Fibroblast of lung (primary cell): Measurements from ENCODE around the gene FSIP1. TPM values are rescaled to one million over a fixed set of nuclear protein-coding genes. Genes with fewer than 3 reads are reported as not detected.

Experiments
- DNase-seq, 2 donors: peaks; one replicate each; pipeline versions ENCODE4 v3.0.0 to v3.0.0-alpha.2; 2010; ENCODE audit warnings: low read depth in 2 of 2
- H2AFZ ChIP-seq: 2 replicates; pipeline ENCODE4 v1.5.1; 2012; ENCODE audit warnings: low read length, control low read depth, inconsistent platforms
- H3K27ac ChIP-seq: 2 replicates; pipeline ENCODE4 v1.5.1; 2011; ENCODE audit warnings: low read length, control low read depth; ENCODE audit not compliant: insufficient read depth
- H3K27me3 ChIP-seq: 2 replicates; pipeline ENCODE4 v1.5.1; 2011; ENCODE audit warnings: mild to moderate bottlenecking, low read length; ENCODE audit not compliant: control insufficient read depth, insufficient read depth
- H3K36me3 ChIP-seq: 2 replicates; pipeline ENCODE4 v1.5.1; 2011; ENCODE audit warnings: low read length; ENCODE audit not compliant: control insufficient read depth, insufficient read depth
- H3K4me1 ChIP-seq: 2 replicates; pipeline ENCODE4 v1.5.1; 2011; ENCODE audit warnings: low read length; ENCODE audit not compliant: control insufficient read depth, insufficient read depth; ENCODE audit errors: extremely low read depth
- H3K4me2 ChIP-seq: 2 replicates; pipeline ENCODE4 v1.5.1; 2011; ENCODE audit warnings: low read length, control low read depth; ENCODE audit not compliant: insufficient read depth; ENCODE audit errors: extremely low read depth
- H3K4me3 ChIP-seq, 4 experiments: fragments of 200-600 bp in 1 of 4; sonication (generic) in 1 of 4; replicated peaks in 1 of 4; 2 replicates each; pipeline ENCODE4 v1.5.1; 2011 to 2016; ENCODE audit warnings: low read length in 4 of 4, low read depth in 3 of 4, mild to moderate bottlenecking in 3 of 4, control low read depth in 2 of 4, inconsistent platforms in 1 of 4, mixed read lengths in 1 of 4; ENCODE audit not compliant: insufficient read depth in 1 of 4; ENCODE audit errors: control extremely low read depth in 1 of 4
- H3K79me2 ChIP-seq: 2 replicates; pipeline ENCODE4 v1.5.1; 2012; ENCODE audit warnings: mild to moderate bottlenecking, low read length, inconsistent platforms; ENCODE audit not compliant: control insufficient read depth, insufficient read depth
- H3K9ac ChIP-seq: 2 replicates; pipeline ENCODE4 v1.5.1; 2011; ENCODE audit warnings: mild to moderate bottlenecking, low read length, control low read depth; ENCODE audit not compliant: insufficient read depth
- H3K9me3 ChIP-seq: 2 replicates; pipeline ENCODE4 v1.5.1; 2012; ENCODE audit warnings: low read depth, low read length; ENCODE audit not compliant: control insufficient read depth, insufficient read depth
- H4K20me1 ChIP-seq: 2 replicates; pipeline ENCODE4 v1.5.1; 2011; ENCODE audit warnings: low read length; ENCODE audit not compliant: control insufficient read depth, insufficient read depth; ENCODE audit errors: extremely low read depth
- EZH2 ChIP-seq: IDR thresholded peaks from 2 replicates; pipeline ENCODE4 v1.5.1; 2012; ENCODE audit warnings: low read length, control low read depth, mild to moderate bottlenecking; ENCODE audit errors: missing control alignments
- polyA plus RNA-seq, 2 donors: library from polyadenylated mRNA; depleted of rRNA in 1 of 2; stranded (reverse) in 1 of 2; unstranded in 1 of 2; fragments of >200 nt; gene quantifications; 2 replicates each; pipeline ENCODE4 v1.2.1, GENCODE V29; 2011 to 2012; ENCODE audit warnings: missing spikeins in 1 of 2
- total RNA-seq: library from RNA; depleted of rRNA; stranded (reverse); fragments of >200 nt; gene quantifications from 2 replicates; pipeline ENCODE4 v1.2.1, GENCODE V29; 2014
- TF ChIP-seq, protein P1 (sequence below), 2 donors: IDR thresholded peaks in 1 of 2; conservative IDR thresholded peaks in 1 of 2; 1 replicate in 1 of 2; 2 replicates in 1 of 2; pipeline ENCODE4 v1.5.1; 2011 to 2012; ENCODE audit warnings: low read length in 2 of 2, control low read depth in 1 of 2, inconsistent platforms in 1 of 2, low read depth in 1 of 2, mild to moderate bottlenecking in 1 of 2

The FSIP1 gene
- total and polyA plus RNA-seq, 2 donors (not counting 1 experiment from before 2014, with no cell fraction given): 0.50 to 5.1 TPM

DNA sequence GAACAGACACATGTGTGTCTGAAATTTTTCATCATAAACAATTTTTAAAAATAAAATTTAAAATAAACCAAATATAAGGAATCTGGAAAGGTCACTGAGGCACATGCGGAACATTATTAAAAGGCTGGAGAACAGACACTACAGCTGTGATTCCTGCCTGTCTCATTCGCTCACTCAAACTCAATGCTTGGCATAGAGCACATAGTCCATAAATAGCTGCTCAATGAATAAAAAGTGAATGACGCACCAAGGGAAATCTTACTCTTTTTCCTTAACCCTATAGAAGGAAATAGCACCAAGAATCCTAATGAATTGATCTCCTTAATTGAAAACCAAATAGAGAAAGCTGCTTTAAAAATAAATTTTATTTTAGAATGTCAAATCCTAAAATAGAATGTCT lies 98.4 kb downstream of the FSIP1 start:
- Histone ChIP-seq H3K9ac (no peak overlapping the region), H3K4me2 (no peak overlapping the region), H3K9me3 (no peaks in the 10 kb centered on the region), H3K4me1 (no peaks in the 10 kb centered on the region), H4K20me1 (no peaks in the 10 kb centered on the region), H3K27me3 (no peaks in the 10 kb centered on the region), H3K4me3 (no peak overlapping the region), H3K36me3 (no peaks in the 10 kb centered on the region), H2AFZ (no peak overlapping the region), H3K79me2 (no peaks in the 10 kb centered on the region), H3K27ac (no peak overlapping the region)
- DNase-seq: no peak
- no peak for TF ChIP-seq EZH2
- TF ChIP-seq, protein P1, sequence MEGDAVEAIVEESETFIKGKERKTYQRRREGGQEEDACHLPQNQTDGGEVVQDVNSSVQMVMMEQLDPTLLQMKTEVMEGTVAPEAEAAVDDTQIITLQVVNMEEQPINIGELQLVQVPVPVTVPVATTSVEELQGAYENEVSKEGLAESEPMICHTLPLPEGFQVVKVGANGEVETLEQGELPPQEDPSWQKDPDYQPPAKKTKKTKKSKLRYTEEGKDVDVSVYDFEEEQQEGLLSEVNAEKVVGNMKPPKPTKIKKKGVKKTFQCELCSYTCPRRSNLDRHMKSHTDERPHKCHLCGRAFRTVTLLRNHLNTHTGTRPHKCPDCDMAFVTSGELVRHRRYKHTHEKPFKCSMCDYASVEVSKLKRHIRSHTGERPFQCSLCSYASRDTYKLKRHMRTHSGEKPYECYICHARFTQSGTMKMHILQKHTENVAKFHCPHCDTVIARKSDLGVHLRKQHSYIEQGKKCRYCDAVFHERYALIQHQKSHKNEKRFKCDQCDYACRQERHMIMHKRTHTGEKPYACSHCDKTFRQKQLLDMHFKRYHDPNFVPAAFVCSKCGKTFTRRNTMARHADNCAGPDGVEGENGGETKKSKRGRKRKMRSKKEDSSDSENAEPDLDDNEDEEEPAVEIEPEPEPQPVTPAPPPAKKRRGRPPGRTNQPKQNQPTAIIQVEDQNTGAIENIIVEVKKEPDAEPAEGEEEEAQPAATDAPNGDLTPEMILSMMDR (conservative IDR thresholded peaks at IDR 0.05 in 1 of 2, IDR thresholded peaks at IDR 0.05 in 1 of 2; ENCODE audit: low read depth in 1 of 2, low read length in 2 of 2): no peak

DNA sequence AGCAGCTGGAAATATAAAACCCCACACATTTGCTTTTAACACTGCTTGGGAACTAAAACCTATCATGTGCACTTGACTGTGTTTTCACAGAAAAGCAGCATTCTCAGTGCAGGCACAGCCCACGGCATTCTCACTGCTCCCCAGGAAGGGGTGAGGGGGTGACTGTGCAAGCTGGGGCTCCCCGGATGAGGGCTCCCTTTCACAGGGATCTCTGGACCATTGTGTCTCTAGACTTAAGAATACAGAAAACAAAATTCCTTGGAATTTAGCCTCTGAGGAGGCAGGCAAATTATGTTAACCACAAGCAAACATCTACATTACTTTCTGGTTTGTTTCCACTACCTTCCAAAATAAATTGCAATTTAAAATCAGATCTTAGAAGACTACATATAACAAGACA lies 100.3 kb downstream of the FSIP1 start:
- no peaks in the 10 kb centered on the region for H3K79me2 ChIP-seq
- H3K4me2 ChIP-seq: no peak overlapping the region
- H2AFZ ChIP-seq: no peak overlapping the region
- H3K9ac ChIP-seq: no peak overlapping the region
- TF ChIP-seq, protein P1 (conservative IDR thresholded peaks at IDR 0.05 in 1 of 2, IDR thresholded peaks at IDR 0.05 in 1 of 2; ENCODE audit: low read depth in 1 of 2, low read length in 2 of 2): no peak
- no peak for TF ChIP-seq EZH2
- H3K36me3 ChIP-seq: no peaks in the 10 kb centered on the region
- no peak overlapping the region for H3K4me3 ChIP-seq
- H3K27me3 ChIP-seq: no peaks in the 10 kb centered on the region
- no peaks in the 10 kb centered on the region for H3K4me1 ChIP-seq
- H3K9me3 ChIP-seq: no peaks in the 10 kb centered on the region
- peak in 1 of 2 donors; percentile 52 for DNase-seq
- H3K27ac ChIP-seq: no peak overlapping the region
- H4K20me1 ChIP-seq: no peaks in the 10 kb centered on the region

DNA sequence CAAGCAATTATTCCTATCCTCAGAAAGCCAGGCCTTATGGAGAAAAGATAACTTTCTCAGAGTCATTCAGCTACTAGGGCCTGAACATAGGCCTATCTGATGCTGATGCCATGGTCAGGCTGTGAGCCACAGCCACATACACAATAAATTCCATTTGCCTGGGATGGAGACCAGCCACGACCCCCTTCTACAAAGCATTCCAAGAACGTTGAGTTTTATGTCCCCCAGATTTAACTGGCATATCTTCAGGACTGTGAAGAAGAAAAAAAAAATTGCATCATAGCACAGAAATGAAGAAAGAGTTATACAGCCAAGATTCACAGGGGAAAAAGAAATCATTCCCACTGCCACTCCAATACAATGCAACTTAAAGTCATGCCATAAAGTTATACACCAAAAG lies 101.8 kb downstream of the FSIP1 start:
- H3K79me2 ChIP-seq: no peaks in the 10 kb centered on the region
- H3K9me3 ChIP-seq: no peaks in the 10 kb centered on the region
- H3K4me2 ChIP-seq: no peak overlapping the region
- H2AFZ ChIP-seq: peak overlapping the region; percentile 13
- peak in 1 of 2 donors; percentile 81 for DNase-seq
- H3K36me3 ChIP-seq: no peaks in the 10 kb centered on the region
- TF ChIP-seq, protein P1 (conservative IDR thresholded peaks at IDR 0.05 in 1 of 2, IDR thresholded peaks at IDR 0.05 in 1 of 2; ENCODE audit: low read depth in 1 of 2, low read length in 2 of 2): no peak
- no peak for TF ChIP-seq EZH2
- H3K4me3 ChIP-seq: no peak overlapping the region
- no peak overlapping the region for H3K9ac ChIP-seq
- no peaks in the 10 kb centered on the region for H4K20me1 ChIP-seq
- no peaks in the 10 kb centered on the region for H3K27me3 ChIP-seq
- no peaks in the 10 kb centered on the region for H3K4me1 ChIP-seq
- H3K27ac ChIP-seq: no peak overlapping the region
